Measurements from ENCODE around the gene B9D2. TPM values are rescaled to one million over a fixed set of nuclear protein-coding genes. Genes with fewer than 3 reads are reported as not detected.
"Not testable (repeated sequence)": the region's sequence is repeated elsewhere in the genome, so short reads cannot be mapped to it uniquely, and the experiment has no call there.

B9D2 gene
- total and polyA plus RNA-seq, 7 donors = 1.7 to 13.1 (median 2.5) TPM

- Histone ChIP-seq H3K27ac (no peak within 1 kb of the TSS), H3K27me3 (ENCODE audit: insufficient read depth in 3 of 3, low read length in 2 of 3) (peaks cover 0 to 10% (median 2%) of the 10 kb centered on the region in 3 donors), H3K4me1 (peaks cover 15% of the 10 kb centered on the region), H3K9me3 (no peaks in the 10 kb centered on the region), H3K36me3 (ENCODE audit: insufficient read depth in 1 of 2, low read depth in 1 of 2) (no peaks in the 10 kb centered on the region), H3K4me3 (peak within 1 kb of the TSS; percentile 69)
- 3 to 4% (median 3%) methylated on average over 46 to 47 of the region's 47 CpGs for WGBS, 3 donors
- peak in 3 of 4 donors; percentile 12 to 40 (median 19) for ATAC-seq
- TF ChIP-seq, protein P1, sequence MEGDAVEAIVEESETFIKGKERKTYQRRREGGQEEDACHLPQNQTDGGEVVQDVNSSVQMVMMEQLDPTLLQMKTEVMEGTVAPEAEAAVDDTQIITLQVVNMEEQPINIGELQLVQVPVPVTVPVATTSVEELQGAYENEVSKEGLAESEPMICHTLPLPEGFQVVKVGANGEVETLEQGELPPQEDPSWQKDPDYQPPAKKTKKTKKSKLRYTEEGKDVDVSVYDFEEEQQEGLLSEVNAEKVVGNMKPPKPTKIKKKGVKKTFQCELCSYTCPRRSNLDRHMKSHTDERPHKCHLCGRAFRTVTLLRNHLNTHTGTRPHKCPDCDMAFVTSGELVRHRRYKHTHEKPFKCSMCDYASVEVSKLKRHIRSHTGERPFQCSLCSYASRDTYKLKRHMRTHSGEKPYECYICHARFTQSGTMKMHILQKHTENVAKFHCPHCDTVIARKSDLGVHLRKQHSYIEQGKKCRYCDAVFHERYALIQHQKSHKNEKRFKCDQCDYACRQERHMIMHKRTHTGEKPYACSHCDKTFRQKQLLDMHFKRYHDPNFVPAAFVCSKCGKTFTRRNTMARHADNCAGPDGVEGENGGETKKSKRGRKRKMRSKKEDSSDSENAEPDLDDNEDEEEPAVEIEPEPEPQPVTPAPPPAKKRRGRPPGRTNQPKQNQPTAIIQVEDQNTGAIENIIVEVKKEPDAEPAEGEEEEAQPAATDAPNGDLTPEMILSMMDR (IDR thresholded peaks at IDR 0.05) = no peak
- DNase-seq = peak; percentile 52 to 65
- intact Hi-C loops (cut with DNase I) = no loop called here
Measured at GRCh38 chr19:41376241-41376997, 12.5 kb upstream of the B9D2 start, which contains the start of gene TMEM91. Gene TMEM91, plus strand, starts transcription at chr19:41376533. Its CDS starts 1,777 bp downstream, at chr19:41378310.

- Histone ChIP-seq H3K36me3 (ENCODE audit: insufficient read depth in 1 of 2, low read depth in 1 of 2) (no peaks in the 10 kb centered on the region), H3K27me3 (ENCODE audit: insufficient read depth in 3 of 3, low read length in 2 of 3) (peaks cover 0 to 10% (median 2%) of the 10 kb centered on the region in 3 donors), H3K9me3 (no peaks in the 10 kb centered on the region), H3K4me3 (no peak overlapping the region), H3K4me1 (peaks cover 15% of the 10 kb centered on the region), H3K27ac (no peak overlapping the region)
- WGBS, 3 donors = 4 to 8% (median 7%) methylated on average over 12 of the region's 12 CpGs
- ATAC-seq = peak; percentile 60 to 72 (median 66)
- TF ChIP-seq, protein P1 (IDR thresholded peaks at IDR 0.05) = no peak
- peak; percentile 83 to 90 for DNase-seq
- intact Hi-C loops (cut with DNase I) = no loop called here
Measured at GRCh38 chr19:41373993-41374392, 10.0 kb upstream of the B9D2 start.

GRCh38 chr19:41372501-41372900 is 8.6 kb upstream of the B9D2 start:
- H3K27ac ChIP-seq = no peak overlapping the region

DNA sequence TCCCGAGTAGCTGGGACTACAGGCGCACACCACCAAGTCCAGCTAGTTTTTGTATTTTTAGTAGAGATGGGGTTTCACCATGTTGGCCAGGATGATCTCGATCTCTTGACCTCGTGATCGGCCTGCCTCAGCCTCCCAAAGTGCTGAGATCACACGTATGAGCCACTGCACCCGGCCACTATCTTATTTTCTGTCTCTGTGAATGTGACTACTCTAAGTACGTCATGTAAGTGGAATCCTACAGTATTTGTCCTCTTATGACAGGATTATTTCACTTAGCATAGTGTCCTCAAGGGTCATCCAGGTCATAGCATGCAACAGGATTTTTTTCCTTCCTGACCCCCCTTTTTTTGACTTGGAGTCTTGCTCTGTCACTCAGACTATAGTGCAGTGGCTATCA is 7.6 kb upstream of the B9D2 start:
- H3K36me3 ChIP-seq (ENCODE audit: insufficient read depth in 1 of 2, low read depth in 1 of 2) = no peaks in the 10 kb centered on the region
- TF ChIP-seq, protein P1 (IDR thresholded peaks at IDR 0.05) = no peak
- peaks cover 0 to 8% (median 2%) of the 10 kb centered on the region in 3 donors for H3K27me3 ChIP-seq (ENCODE audit: insufficient read depth in 3 of 3, low read length in 2 of 3)
- ATAC-seq (no peak), DNase-seq (no peak)
- no peak overlapping the region for H3K27ac ChIP-seq
- intact Hi-C loops (cut with DNase I) = no loop called here
- 93 to 99% (median 98%) methylated on average over 8 of the region's 8 CpGs for WGBS, 3 donors
- H3K9me3 ChIP-seq = no peaks in the 10 kb centered on the region
- peaks cover 15% of the 10 kb centered on the region for H3K4me1 ChIP-seq
- H3K4me3 ChIP-seq = no peak overlapping the region

More at GRCh38 chr19:41372501-41372900, 8.6 kb upstream of the B9D2 start:
- TF ChIP-seq, protein P1 (IDR thresholded peaks at IDR 0.05) = no peak
- Histone ChIP-seq H3K36me3 (ENCODE audit: insufficient read depth in 1 of 2, low read depth in 1 of 2) (no peaks in the 10 kb centered on the region), H3K27me3 (ENCODE audit: insufficient read depth in 3 of 3, low read length in 2 of 3) (peaks cover 0 to 10% (median 2%) of the 10 kb centered on the region in 3 donors), H3K9me3 (no peaks in the 10 kb centered on the region), H3K4me1 (peaks cover 15% of the 10 kb centered on the region), H3K4me3 (no peak overlapping the region)
- DNase-seq = no peak
- ATAC-seq = no peak
- intact Hi-C loops (cut with DNase I) = no loop called here
- 69 to 76% (median 76%) methylated on average over 2 of the region's 2 CpGs for WGBS, 3 donors

DNA sequence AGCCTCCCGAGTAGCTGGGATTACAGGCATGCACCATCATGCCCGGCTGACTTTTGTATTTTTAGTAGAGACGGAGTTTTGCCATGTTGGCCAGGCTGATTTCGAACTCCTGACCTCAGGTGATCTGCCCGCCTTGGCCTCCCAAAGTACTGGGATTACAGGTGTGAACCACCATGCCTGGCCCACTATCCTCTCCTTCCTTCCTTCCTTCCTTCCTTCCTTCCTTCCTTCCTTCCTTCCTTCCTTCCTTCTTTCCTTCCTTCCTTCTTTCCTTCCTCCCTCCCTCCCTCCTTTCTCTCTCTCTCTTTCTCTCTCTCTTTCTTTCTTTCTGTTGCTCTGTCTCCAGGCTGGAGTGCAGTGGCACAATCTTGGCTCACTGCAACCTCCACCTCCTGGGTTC is 7.2 kb upstream of the B9D2 start:
- intact Hi-C loops (cut with DNase I); H3K27me3 ChIP-seq (ENCODE audit: insufficient read depth in 3 of 3, low read length in 2 of 3); H3K27ac ChIP-seq; DNase-seq; ATAC-seq; H3K9me3 ChIP-seq; H3K4me3 ChIP-seq; H3K36me3 ChIP-seq (ENCODE audit: insufficient read depth in 1 of 2, low read depth in 1 of 2): not testable (repeated sequence)
- 93 to 94% (median 94%) methylated on average over 5 of the region's 5 CpGs for WGBS, 3 donors
- H3K4me1 ChIP-seq = peaks cover 13% of the 10 kb centered on the region
